SK-N-MC (cell line): ENCODE measurements around the gene FNDC7.

Source experiments
- EZH2 ChIP-seq: fragments of 200-600 bp; sonication (generic); IDR thresholded peaks from one replicate; pipeline ENCODE4 v1.6.1; 2017; ENCODE audit warnings: antibody characterized with exemption
- FOXP2 ChIP-seq: optimal IDR thresholded peaks from 2 replicates; pipeline ENCODE3; 2011; ENCODE audit warnings: mild to moderate bottlenecking, moderate library complexity; ENCODE audit not compliant: insufficient read depth; ENCODE audit errors: extremely low read length, control extremely low read depth
- POLR2AphosphoS5 ChIP-seq: IDR thresholded peaks from 2 replicates; pipeline ENCODE4 v1.6.1; 2012; ENCODE audit warnings: mild to moderate bottlenecking, low read depth, low read length, borderline replicate concordance

DNA sequence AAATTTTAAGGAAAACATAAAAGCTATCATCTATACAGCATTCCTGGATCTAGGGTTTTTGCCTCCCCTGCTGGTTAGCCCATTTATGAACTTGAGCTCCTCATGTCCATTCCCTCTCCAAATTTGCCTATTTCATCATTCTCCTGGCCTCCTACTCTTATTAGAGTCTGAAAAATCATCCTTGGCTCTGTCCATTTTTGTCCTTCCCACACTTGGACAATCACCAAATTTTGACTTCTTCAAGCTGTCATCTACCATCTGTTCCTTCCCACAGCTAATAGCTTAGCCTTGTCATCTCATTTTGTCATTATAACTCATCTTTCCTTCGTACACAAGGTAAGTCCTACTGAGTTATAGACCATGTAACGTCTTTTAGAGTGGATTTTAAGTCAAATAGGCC lies 49.6 kb upstream of the FNDC7 start:
- TF ChIP-seq EZH2 (no peak), POLR2AphosphoS5 (no peak), FOXP2 (no peak)
